Parathyroid adenoma (tissue), 2 donors: ENCODE data around the gene COTL1.

ENCODE experiments used
- H2AFZ ChIP-seq: fragments of 300-600 bp; sonication (generic); one replicate; pipeline ENCODE4 v1.7.0; 2017; ENCODE audit warnings: antibody characterized with exemption, mild to moderate bottlenecking
- H3K27ac ChIP-seq: fragments of 300-600 bp; sonication (generic); one replicate; pipeline ENCODE4 v1.7.0; 2017
- H3K27me3 ChIP-seq: fragments of 300-600 bp; sonication (generic); one replicate; pipeline ENCODE4 v1.7.0; 2017; ENCODE audit warnings: low read length; ENCODE audit not compliant: control insufficient read depth, insufficient read depth
- H3K36me3 ChIP-seq: fragments of 300-600 bp; sonication (generic); one replicate; pipeline ENCODE4 v1.7.0; 2017; ENCODE audit warnings: low read length; ENCODE audit not compliant: control insufficient read depth, insufficient read depth
- H3K4me1 ChIP-seq: fragments of 300-600 bp; sonication (generic); one replicate; pipeline ENCODE4 v1.7.0; 2017; ENCODE audit warnings: control low read depth
- H3K4me2 ChIP-seq: fragments of 300-600 bp; sonication (generic); one replicate; pipeline ENCODE4 v1.7.0; 2017; ENCODE audit warnings: low read length
- H3K4me3 ChIP-seq: fragments of 300-600 bp; sonication (generic); one replicate; pipeline ENCODE4 v1.7.0; 2017; ENCODE audit warnings: low read depth, low read length
- H3K79me2 ChIP-seq: fragments of 300-600 bp; sonication (generic); one replicate; pipeline ENCODE4 v1.7.0; 2017; ENCODE audit warnings: control low read depth
- H3K9ac ChIP-seq: fragments of 300-600 bp; sonication (generic); one replicate; pipeline ENCODE4 v1.7.0; 2017; ENCODE audit warnings: mild to moderate bottlenecking
- H3K9me3 ChIP-seq: fragments of 300-600 bp; sonication (generic); one replicate; pipeline ENCODE4 v1.7.0; 2017; ENCODE audit warnings: low read length; ENCODE audit not compliant: control insufficient read depth
- CTCF ChIP-seq: fragments of 300-600 bp; sonication (generic); IDR thresholded peaks from one replicate; pipeline ENCODE4 v1.7.0; 2017; ENCODE audit warnings: antibody characterized with exemption, mild to moderate bottlenecking
- donor health status: primary hyperparathyroidism.

COTL1 gene

GRCh38 chr16:84571506-84571905 is 46.4 kb downstream of the COTL1 start:
- Histone ChIP-seq H3K4me1 (no peaks in the 10 kb centered on the region), H3K9me3 (no peaks in the 10 kb centered on the region), H3K79me2 (no peaks in the 10 kb centered on the region), H3K4me3 (no peak overlapping the region), H3K27ac (no peak overlapping the region), H3K9ac (no peak overlapping the region), H2AFZ (no peak overlapping the region), H3K36me3 (no peaks in the 10 kb centered on the region), H3K27me3 (no peaks in the 10 kb centered on the region), H3K4me2 (no peak overlapping the region)
- TF ChIP-seq CTCF, result no peak

- no peaks in the 10 kb centered on the region for H3K79me2 ChIP-seq
Observed at GRCh38 chr16:84570739-84571403, 47.0 kb downstream of the COTL1 start.

GRCh38 chr16:84569382-84569987 is 48.4 kb downstream of the COTL1 start:
- TF ChIP-seq CTCF, result no peak
- Histone ChIP-seq H3K4me3 (no peak overlapping the region), H3K27ac (no peak overlapping the region)

More at GRCh38 chr16:84570739-84571403, 47.0 kb downstream of the COTL1 start:
- H3K36me3 ChIP-seq, result no peaks in the 10 kb centered on the region
- no peak overlapping the region for H3K4me2 ChIP-seq
- H3K4me3 ChIP-seq, result no peak overlapping the region
- H3K9ac ChIP-seq, result no peak overlapping the region
- H3K4me1 ChIP-seq, result no peaks in the 10 kb centered on the region
- no peak for TF ChIP-seq CTCF
- H2AFZ ChIP-seq, result no peak overlapping the region
- H3K9me3 ChIP-seq, result no peaks in the 10 kb centered on the region
- no peaks in the 10 kb centered on the region for H3K27me3 ChIP-seq
- H3K27ac ChIP-seq, result no peak overlapping the region

GRCh38 chr16:84568066-84568465 is 49.8 kb downstream of the COTL1 start:
- Histone ChIP-seq H3K4me1 (no peaks in the 10 kb centered on the region), H3K27me3 (no peaks in the 10 kb centered on the region), H2AFZ (no peak overlapping the region), H3K27ac (no peak overlapping the region), H3K36me3 (no peaks in the 10 kb centered on the region), H3K79me2 (no peaks in the 10 kb centered on the region), H3K4me2 (no peak overlapping the region), H3K4me3 (no peak overlapping the region), H3K9me3 (no peaks in the 10 kb centered on the region), H3K9ac (no peak overlapping the region)
- TF ChIP-seq CTCF, result no peak

More at GRCh38 chr16:84569382-84569987, 48.4 kb downstream of the COTL1 start:
- no peak overlapping the region for H3K9ac ChIP-seq
- no peaks in the 10 kb centered on the region for H3K4me1 ChIP-seq
- H3K4me2 ChIP-seq, result no peak overlapping the region
- H3K9me3 ChIP-seq, result no peaks in the 10 kb centered on the region
- no peaks in the 10 kb centered on the region for H3K36me3 ChIP-seq
- no peak overlapping the region for H2AFZ ChIP-seq
- no peaks in the 10 kb centered on the region for H3K27me3 ChIP-seq
- no peaks in the 10 kb centered on the region for H3K79me2 ChIP-seq
